ENCODE measurements around the gene LAPTM5.

Gene LAPTM5

DNA sequence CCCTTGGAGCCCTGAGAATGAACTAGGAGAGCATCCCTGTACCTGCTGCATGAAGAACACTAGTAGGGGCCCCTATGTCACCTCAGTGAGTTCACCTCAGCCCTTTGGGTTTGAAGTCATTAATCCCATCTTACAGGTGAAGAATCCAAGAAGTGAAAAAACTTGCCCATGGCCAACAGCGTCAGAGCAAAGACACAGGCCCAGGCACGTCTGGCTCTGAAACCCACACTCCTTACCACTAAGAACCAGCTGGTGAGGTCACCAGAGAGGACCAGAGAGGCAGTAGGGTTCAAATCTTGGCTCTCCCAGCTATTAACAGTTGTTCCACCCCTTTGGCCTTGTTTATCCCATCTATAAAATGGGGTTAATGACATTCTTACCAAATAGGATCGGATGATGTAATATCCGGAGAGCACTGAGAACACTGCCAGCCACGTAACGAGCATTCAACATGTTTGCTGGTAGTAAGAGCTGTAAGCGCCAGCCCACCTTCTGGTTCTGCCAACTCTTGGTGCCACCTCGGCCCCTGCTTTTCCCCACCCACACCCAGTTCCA, 43.0 kb downstream of the LAPTM5 start:
- DNase-seq (ENCODE audit: low spot score): no peak

GRCh38 chr1:30714025-30714424, 43.5 kb downstream of the LAPTM5 start:
- no peak for DNase-seq (ENCODE audit: low spot score)

GRCh38 chr1:30713311-30713710, 44.3 kb downstream of the LAPTM5 start:
- no peak for DNase-seq (ENCODE audit: low spot score)

- no peak for DNase-seq (ENCODE audit: low spot score)
These were observed 45.0 kb downstream of the LAPTM5 start for GRCh38 chr1:30712583-30712982.

- DNase-seq (ENCODE audit: low spot score): no peak
These were observed 47.2 kb downstream of the LAPTM5 start for GRCh38 chr1:30710407-30710806.

DNA sequence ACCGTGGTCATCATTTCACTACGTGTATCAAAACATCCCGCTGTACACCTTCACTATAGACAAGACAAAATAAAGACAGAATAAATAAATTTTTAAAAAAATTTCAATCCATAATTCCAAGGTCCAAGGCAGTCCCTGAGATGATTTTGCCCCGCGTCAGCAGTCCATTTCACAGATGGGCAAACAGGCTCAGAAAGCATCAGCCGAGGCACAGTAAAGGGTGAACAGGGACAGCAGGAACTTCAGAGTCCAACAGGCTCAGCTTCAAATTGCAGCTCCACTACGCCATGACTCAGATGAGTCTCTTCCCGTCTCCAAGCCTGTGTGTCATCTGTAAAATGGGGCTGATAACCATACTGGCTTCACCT, 49.2 kb downstream of the LAPTM5 start:
- DNase-seq (ENCODE audit: low spot score): no peak

DNA sequence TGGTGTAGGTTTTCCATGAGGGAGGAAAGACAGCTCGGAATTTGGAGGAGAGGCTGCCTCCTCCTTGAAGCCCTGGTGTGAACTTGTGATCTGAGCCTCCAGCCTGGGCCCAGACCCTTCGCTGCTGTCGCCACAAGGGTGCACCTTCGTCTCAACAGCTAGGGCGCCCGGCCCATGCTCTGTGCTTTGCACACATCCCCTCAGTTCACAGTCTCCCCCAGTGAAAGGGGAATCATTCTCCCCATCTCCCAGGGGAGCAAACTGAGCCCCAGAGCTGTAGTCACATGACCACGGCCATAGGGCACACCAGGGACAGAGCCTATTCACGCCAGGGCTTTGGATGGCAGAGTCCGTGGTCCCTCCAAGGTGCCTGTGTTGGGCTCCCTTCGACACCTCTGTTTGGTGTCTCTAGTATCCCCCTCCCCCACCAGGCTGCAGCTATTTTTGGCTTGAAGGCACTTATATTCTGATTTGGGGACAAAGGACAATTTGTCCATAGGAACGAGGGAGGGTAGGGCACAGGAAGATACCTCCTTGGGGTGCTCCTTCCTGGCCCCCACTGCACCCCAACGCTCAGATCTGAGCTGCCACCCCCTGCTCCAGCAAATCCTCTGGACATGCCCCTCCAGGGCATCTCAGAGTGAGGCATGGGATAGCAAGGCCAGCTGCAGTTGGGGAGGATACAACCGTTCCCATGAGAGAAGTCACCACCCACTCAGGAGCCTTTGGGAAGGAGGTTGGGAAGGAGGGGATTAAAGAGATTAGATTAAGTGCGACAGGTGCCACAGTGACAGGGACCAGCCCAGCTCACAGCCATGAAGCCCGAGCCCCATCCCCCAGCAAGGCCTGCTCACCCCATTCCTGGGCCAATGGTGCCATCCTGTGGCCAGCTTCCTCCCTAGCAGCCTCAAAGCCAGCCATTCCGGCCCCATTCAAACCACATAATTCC, 49.9 kb downstream of the LAPTM5 start:
- DNase-seq (ENCODE audit: low spot score): peak; percentile 67

- peak; percentile 74 for DNase-seq (ENCODE audit: low spot score)
These were observed 51.0 kb downstream of the LAPTM5 start for GRCh38 chr1:30706528-30706927.

DNA sequence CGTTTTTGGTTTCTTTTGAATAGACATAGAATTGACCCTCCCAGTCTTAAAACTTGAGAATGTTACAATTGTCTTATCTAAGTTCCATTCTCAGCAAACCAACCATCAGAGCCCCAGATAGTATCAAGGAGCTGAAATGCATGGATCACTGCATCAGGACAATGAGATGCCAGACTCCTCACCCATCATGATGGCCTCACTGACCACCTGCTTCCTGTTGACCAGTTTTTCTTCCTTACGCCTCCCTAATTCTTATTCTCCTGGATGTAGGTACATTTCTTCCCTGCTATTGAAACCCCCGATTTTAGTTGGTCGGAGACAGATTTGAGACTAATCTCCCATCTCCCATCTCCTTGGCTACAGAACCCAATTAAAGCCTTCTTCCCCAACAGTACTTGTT, 51.9 kb downstream of the LAPTM5 start:
- DNase-seq (ENCODE audit: low spot score): peak; percentile 61

DNA sequence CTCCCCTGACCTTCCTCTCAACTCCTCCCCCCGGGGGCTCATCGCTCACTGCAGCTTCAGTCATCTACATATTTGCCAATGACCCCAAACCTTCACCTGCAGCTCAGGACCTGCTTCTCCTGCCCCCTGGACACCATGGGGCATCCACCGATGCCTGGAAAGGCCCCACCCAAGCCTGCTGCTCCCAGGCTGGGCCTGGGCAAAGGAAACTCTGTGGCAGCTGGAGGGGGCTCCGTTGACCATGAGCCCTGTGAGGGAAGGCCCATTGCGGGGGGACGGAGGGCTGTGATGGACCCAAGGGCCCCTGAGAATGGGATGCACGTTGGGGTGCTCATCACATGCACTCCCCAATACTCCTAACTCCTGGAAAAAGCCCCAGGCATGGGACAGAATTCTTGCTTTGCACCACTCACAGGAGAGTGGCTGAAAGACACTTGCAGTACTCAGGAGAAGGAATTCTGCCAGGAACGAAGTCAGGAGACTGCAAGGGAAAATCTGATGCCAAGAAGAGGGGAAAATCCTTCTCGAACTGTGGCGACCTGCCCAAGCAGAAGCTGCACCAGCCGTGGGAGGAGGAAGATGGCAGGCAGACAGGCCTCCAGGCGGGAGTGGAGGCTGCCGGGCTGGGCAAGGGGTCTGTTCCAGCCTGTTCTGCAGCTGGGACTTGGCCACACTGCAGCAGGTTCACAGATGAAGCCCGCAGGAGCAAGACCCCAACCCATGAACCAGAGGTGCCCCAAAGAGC, 52.6 kb downstream of the LAPTM5 start:
- DNase-seq (ENCODE audit: low spot score): no peak

GRCh38 chr1:30704271-30704670, 53.3 kb downstream of the LAPTM5 start:
- DNase-seq (ENCODE audit: low spot score): no peak

DNA sequence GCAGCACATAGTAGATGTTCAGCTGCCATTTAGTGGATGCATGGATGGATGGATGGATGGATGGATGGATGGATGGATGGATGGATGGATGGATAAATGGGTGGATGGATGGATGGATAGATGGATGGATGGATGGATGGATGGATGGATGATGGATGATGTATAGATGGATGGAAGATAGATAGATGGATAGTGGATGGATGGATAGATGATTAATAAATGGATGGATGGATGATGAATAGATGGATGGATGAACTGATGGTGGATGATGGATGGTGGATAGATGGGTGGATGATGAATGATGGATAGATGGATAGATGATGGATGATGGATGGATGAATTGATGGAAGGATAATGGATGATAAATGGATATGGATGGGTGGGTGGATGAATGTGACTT, 54.8 kb downstream of the LAPTM5 start:
- no peak for DNase-seq (ENCODE audit: low spot score)

- no peak for DNase-seq (ENCODE audit: low spot score)
These were observed 56.3 kb downstream of the LAPTM5 start for GRCh38 chr1:30701258-30701633.

DNA sequence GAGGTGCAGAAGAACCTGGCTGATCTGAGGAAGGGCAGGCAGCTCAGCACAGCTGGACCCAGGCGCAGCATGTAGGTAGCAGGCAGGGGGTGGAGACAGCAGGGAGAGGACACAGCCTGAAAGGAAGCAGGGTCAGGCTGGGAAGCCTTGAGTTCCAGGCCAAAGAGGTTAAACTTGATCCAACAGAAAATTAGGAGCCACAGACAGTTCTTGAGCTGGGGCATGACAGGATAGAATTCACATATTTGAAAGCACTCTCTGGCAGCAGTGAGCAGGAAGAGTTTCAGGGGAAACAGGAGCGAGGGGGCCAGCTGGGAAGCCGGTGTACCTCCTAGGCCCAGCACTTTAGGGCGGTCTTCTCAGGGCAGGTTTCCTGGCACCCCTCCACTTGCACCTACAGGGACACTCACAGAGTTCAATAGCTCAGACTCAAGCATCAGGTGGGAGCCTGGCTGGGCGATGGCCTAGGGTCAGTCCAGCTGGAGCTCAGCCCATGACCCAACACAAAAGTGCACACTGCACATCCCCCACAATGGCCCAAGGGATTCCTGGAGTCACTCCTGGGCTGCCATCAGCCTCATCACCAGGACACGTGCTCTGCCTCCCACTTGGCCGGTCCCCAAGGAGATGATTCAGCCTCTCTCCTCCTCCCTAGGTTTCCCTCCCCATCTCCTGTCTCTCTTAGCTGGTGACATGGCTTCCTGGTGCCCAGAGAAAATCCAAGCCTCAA, 56.9 kb downstream of the LAPTM5 start:
- peak; percentile 84 for DNase-seq (ENCODE audit: low spot score)

DNA sequence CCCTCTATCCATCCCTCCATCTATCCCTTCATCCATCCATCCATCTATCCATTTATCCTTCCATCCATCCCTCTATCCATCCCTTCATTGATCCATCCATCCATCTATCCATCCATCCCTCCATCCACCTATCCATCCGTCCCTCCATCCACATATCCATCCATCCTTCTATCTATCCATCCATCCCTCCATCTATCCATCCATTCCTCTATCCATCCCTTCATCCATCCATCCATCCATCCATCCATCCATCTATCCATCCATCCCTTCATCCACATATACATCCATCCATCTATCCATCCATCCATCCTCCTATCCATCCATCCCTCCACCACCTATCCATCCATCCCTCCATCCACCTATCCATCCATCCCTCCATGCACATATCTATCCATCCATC, 57.8 kb downstream of the LAPTM5 start:
- DNase-seq (ENCODE audit: low spot score): no peak

- DNase-seq (ENCODE audit: low spot score): no peak
These were observed 59.1 kb downstream of the LAPTM5 start for GRCh38 chr1:30698401-30698981.

DNA sequence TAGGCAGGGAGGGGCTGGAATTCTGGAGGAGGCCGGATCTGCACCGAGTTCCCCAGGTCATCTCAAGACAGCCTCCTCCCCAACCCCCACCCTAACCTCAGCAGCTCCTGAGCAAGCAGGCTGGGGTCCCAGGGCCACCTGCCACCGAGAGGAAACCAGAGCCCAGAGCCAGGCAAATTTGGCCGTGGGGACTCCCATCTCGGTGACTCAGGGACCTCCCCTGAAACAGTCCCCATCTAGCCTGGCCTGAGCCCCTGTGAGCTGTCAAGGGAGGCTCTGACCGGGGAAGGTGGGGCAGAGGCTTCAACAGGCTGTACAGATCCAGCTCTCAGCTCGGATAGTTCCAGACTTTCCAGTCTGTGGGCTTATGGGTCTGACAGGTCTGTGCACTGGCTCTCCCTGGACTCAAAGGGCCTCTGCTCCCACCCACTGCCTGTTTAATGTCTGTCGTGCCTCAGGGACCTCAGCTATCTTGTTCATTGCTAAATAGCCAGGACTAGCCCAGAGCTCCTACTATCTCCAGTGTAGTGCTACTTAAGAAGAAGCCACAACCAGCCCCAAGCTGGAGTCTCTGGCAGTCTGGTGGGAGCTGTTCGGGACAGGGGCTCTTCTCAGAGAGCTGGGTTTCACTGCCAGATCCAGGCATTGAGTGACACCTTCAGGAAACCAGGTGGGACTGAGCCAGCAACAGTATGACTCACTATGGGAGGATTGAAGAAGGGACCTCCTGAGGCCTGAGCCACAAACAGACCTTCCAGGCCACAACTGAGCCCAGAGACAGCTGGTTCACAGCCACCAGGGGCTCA, 59.8 kb downstream of the LAPTM5 start:
- DNase-seq (ENCODE audit: low spot score): peak; percentile 72

GRCh38 chr1:30696831-30697230, 60.7 kb downstream of the LAPTM5 start:
- DNase-seq (ENCODE audit: low spot score): no peak

DNA sequence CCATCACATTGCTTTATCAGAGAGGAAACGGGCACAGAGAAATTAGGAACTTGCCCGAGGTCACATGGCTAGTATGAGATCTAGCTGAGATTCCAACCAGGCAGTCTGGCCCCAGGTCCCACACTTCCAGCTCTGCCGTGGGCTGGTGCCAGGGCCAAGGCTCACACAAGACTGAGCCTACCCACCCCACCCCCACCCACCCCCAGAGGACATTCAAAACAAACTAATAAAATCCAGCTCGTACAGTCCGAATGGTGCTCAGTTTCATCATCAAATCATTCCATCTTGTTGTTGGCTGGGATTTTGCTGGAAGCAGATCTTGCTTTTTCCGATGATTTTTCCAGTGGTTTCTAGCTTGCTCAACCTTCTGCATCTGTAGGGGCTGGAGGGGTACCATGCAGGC, 62.1 kb downstream of the LAPTM5 start:
- DNase-seq (ENCODE audit: low spot score): no peak

- no peak for DNase-seq (ENCODE audit: low spot score)
These were observed 63.0 kb downstream of the LAPTM5 start for GRCh38 chr1:30694280-30695175.
